WTC11 (cell line): ENCODE data around the gene MYLK2. TPM values are rescaled to one million over a fixed set of nuclear protein-coding genes. Genes with fewer than 3 reads are reported as not detected.
A peak's percentile ranks its signal among the peaks of the same experiment; 100 is the strongest.

ENCODE experiments used
- ATAC-seq: fragments of 200-7000 bp; cut with Tn5 transposase; 2 replicates; pipeline ENCODE4 v1.10.0; 2021; ENCODE audit warnings: mild to moderate bottlenecking, moderate library complexity
- CTCF ChIA-PET: fragments of 300-600 bp; sonication (Branson Sonifier 250); formaldehyde crosslinking; loops from one replicate; lab custom pipeline; 2021; ENCODE audit warnings: antibody characterized with exemption; lab: Charles Lee
- POLR2A ChIA-PET: fragments of 350-600 bp; sonication (Branson Sonifier 250); formaldehyde crosslinking; loops from one replicate; lab custom pipeline; 2021; ENCODE audit warnings: antibody characterized with exemption; lab: Charles Lee
- DNase-seq: peaks from one replicate; pipeline ENCODE4 v3.0.0; 2021; ENCODE audit warnings: low spot score
- H3K27ac Mint-ChIP-seq: 2 replicates; pipeline ENCODE4 v1.8.0; 2021; ENCODE audit warnings: mixed read lengths
- H3K27me3 Mint-ChIP-seq: 2 replicates; pipeline ENCODE4 v1.8.0; 2021; ENCODE audit warnings: low read depth, mild to moderate bottlenecking, moderate library complexity, mixed read lengths
- H3K36me3 Mint-ChIP-seq: 2 replicates; pipeline ENCODE4 v1.8.0; 2021; ENCODE audit warnings: mixed read lengths
- H3K4me1 Mint-ChIP-seq: 2 replicates; pipeline ENCODE4 v1.8.0; 2022; ENCODE audit warnings: mixed read lengths
- H3K4me3 Mint-ChIP-seq: 2 replicates; pipeline ENCODE4 v1.8.0; 2021; ENCODE audit warnings: mild to moderate bottlenecking, moderate library complexity, mixed read lengths
- H3K9me3 Mint-ChIP-seq: 2 replicates; pipeline ENCODE4 v1.8.0; 2021; ENCODE audit warnings: mixed read lengths
- GTF2I ChIP-seq: fragments of 250-450 bp; sonication (Bioruptor Pico); conservative IDR thresholded peaks from 2 replicates; pipeline ENCODE4 v1.4.0; 2021; ENCODE audit warnings: mild to moderate bottlenecking
- MYBL2 ChIP-seq: sonication (generic); formaldehyde crosslinking; IDR thresholded peaks from 2 replicates; pipeline ENCODE4 v1.8.1; 2023; ENCODE audit warnings: mild to moderate bottlenecking, moderate library complexity, missing genetic modification reagents
- NFE2L1 ChIP-seq: sonication (generic); formaldehyde crosslinking; IDR thresholded peaks from 2 replicates; pipeline ENCODE4 v1.8.1; 2023; ENCODE audit warnings: missing genetic modification reagents
- RORB ChIP-seq: fragments of 250-450 bp; sonication (Bioruptor Pico); IDR thresholded peaks from 2 replicates; pipeline ENCODE4 v1.9.0; 2021; ENCODE audit warnings: mild to moderate bottlenecking
- SMAD4 ChIP-seq: sonication (generic); formaldehyde crosslinking; IDR thresholded peaks from 2 replicates; pipeline ENCODE4 v1.8.0; 2022; ENCODE audit warnings: mild to moderate bottlenecking, missing genetic modification reagents
- TEAD1 ChIP-seq: sonication (generic); formaldehyde crosslinking; IDR thresholded peaks from 2 replicates; pipeline ENCODE4 v1.8.0; 2022; ENCODE audit warnings: mild to moderate bottlenecking, missing genetic modification reagents
- ZNF219 ChIP-seq: sonication (generic); formaldehyde crosslinking; IDR thresholded peaks from 2 replicates; pipeline ENCODE4 v1.8.0; 2023; ENCODE audit warnings: missing genetic modification reagents, mild to moderate bottlenecking, borderline replicate concordance
- ZNF416 ChIP-seq: fragments of 250-450 bp; sonication (Bioruptor Pico); IDR thresholded peaks from 2 replicates; pipeline ENCODE4 v1.9.0; 2021; ENCODE audit warnings: mild to moderate bottlenecking, inconsistent platforms
- ZNF671 ChIP-seq: fragments of 250-450 bp; sonication (Bioruptor Pico); IDR thresholded peaks from 2 replicates; pipeline ENCODE4 v1.8.0; 2021; ENCODE audit warnings: mild to moderate bottlenecking
- total RNA-seq: library from RNA; stranded (reverse); gene quantifications from 3 replicates; pipeline ENCODE4 v1.2.3, GENCODE V29; 2021
- TF ChIP-seq, protein P1 (sequence below): fragments of 250-450 bp; sonication (Bioruptor Pico); IDR thresholded peaks from 2 replicates; pipeline ENCODE4 v1.9.0; 2021; ENCODE audit warnings: mild to moderate bottlenecking, borderline replicate concordance
- TF ChIP-seq, protein P2 (sequence below): sonication (generic); formaldehyde crosslinking; IDR thresholded peaks from 2 replicates; pipeline ENCODE4 v1.8.0; 2022; ENCODE audit warnings: mild to moderate bottlenecking, missing genetic modification reagents
- TF ChIP-seq, protein P3 (sequence below): sonication (generic); formaldehyde crosslinking; IDR thresholded peaks from 2 replicates; pipeline ENCODE4 v1.8.0; 2022; ENCODE audit warnings: mild to moderate bottlenecking, missing genetic modification reagents
- TF ChIP-seq, protein P4 (sequence below): sonication (generic); formaldehyde crosslinking; IDR thresholded peaks from 2 replicates; pipeline ENCODE4 v1.8.1; 2023; ENCODE audit warnings: mild to moderate bottlenecking, missing genetic modification reagents
- TF ChIP-seq, protein P5 (sequence below): fragments of 250-450 bp; sonication (Bioruptor Pico); IDR thresholded peaks from 2 replicates; pipeline ENCODE4 v1.9.0; 2021; ENCODE audit warnings: mild to moderate bottlenecking

Gene MYLK2
- total RNA-seq, 1 experiment from 2014 or later: 0.28 TPM

DNA sequence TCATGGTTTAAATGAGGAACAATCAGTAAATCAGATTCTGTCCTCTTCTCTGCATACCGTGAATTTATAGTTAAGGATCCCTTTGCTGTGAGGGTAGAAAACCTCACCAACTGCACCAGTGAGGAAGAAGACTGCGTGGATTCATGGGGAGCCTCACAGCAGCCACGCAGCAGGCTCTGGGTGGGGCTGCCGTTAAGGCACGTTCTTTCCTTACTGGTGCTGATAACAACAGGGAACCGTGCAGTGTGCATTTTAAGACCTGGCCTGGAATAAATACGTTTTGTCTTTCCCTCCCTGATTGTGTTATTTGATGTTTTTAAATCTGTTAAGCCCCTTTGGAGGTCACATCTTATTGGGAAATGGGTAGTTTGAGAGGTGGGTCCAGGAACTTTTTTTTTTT is 17.6 kb upstream of the MYLK2 start (continued):
- TF ChIP-seq, protein P1, sequence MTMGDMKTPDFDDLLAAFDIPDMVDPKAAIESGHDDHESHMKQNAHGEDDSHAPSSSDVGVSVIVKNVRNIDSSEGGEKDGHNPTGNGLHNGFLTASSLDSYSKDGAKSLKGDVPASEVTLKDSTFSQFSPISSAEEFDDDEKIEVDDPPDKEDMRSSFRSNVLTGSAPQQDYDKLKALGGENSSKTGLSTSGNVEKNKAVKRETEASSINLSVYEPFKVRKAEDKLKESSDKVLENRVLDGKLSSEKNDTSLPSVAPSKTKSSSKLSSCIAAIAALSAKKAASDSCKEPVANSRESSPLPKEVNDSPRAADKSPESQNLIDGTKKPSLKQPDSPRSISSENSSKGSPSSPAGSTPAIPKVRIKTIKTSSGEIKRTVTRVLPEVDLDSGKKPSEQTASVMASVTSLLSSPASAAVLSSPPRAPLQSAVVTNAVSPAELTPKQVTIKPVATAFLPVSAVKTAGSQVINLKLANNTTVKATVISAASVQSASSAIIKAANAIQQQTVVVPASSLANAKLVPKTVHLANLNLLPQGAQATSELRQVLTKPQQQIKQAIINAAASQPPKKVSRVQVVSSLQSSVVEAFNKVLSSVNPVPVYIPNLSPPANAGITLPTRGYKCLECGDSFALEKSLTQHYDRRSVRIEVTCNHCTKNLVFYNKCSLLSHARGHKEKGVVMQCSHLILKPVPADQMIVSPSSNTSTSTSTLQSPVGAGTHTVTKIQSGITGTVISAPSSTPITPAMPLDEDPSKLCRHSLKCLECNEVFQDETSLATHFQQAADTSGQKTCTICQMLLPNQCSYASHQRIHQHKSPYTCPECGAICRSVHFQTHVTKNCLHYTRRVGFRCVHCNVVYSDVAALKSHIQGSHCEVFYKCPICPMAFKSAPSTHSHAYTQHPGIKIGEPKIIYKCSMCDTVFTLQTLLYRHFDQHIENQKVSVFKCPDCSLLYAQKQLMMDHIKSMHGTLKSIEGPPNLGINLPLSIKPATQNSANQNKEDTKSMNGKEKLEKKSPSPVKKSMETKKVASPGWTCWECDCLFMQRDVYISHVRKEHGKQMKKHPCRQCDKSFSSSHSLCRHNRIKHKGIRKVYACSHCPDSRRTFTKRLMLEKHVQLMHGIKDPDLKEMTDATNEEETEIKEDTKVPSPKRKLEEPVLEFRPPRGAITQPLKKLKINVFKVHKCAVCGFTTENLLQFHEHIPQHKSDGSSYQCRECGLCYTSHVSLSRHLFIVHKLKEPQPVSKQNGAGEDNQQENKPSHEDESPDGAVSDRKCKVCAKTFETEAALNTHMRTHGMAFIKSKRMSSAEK (CRISPR knock-in tag): no peak
- TF ChIP-seq, protein P2, sequence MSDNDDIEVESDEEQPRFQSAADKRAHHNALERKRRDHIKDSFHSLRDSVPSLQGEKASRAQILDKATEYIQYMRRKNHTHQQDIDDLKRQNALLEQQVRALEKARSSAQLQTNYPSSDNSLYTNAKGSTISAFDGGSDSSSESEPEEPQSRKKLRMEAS (CRISPR knock-in tag): no peak
- TF ChIP-seq SMAD4 (no peak), RORB (no peak), ZNF219 (no peak), GTF2I (CRISPR knock-in tag) (no peak)
- TF ChIP-seq, protein P3, sequence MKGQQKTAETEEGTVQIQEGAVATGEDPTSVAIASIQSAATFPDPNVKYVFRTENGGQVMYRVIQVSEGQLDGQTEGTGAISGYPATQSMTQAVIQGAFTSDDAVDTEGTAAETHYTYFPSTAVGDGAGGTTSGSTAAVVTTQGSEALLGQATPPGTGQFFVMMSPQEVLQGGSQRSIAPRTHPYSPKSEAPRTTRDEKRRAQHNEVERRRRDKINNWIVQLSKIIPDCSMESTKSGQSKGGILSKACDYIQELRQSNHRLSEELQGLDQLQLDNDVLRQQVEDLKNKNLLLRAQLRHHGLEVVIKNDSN (CRISPR knock-in tag): no peak
- TF ChIP-seq, protein P4, sequence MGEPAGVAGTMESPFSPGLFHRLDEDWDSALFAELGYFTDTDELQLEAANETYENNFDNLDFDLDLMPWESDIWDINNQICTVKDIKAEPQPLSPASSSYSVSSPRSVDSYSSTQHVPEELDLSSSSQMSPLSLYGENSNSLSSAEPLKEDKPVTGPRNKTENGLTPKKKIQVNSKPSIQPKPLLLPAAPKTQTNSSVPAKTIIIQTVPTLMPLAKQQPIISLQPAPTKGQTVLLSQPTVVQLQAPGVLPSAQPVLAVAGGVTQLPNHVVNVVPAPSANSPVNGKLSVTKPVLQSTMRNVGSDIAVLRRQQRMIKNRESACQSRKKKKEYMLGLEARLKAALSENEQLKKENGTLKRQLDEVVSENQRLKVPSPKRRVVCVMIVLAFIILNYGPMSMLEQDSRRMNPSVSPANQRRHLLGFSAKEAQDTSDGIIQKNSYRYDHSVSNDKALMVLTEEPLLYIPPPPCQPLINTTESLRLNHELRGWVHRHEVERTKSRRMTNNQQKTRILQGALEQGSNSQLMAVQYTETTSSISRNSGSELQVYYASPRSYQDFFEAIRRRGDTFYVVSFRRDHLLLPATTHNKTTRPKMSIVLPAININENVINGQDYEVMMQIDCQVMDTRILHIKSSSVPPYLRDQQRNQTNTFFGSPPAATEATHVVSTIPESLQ: no peak

DNA sequence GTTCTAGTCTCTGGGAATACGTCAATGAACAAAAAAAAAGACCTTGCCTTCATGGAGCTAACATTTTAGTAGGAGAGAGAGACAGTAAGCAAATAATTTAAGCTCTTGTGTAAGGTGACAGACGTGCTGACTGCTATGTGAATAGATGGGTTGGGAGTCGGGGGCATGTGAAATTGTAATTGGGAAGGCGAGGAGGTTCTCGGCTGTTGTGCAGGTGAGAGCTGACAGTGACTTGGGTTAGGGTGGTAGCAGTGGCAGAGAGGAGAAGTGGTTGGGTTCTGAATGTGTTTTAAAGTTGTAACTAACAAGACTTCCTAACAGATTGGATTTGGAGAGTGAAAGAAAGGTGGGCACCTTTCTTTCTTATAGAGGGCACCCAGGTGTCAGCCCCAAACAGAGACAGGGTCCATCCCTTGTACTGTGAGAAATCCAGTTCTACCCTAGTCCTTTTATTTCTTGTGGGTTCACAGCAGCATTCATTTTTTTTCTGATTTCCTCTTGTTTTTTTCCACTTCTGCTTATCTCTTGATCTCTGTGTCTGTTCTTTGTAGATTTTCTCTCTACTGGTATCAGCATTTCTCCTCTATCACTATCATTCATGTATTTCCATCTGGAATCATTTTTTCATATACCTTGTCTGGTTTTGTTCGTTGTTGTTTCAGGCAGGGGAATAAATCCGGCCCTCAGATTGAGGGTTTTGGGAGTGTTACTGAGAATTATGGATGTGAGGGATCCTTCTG is 15.4 kb upstream of the MYLK2 start:
- no peaks in the 10 kb centered on the region for H3K4me1 Mint-ChIP-seq
- CTCF ChIA-PET: interaction anchor here (0.6 kb wide), 1 partner anchor 43 kb away, joined by 3 read pairs; no protein-coding TSS in a partner anchor
- TF ChIP-seq ZNF416 (CRISPR knock-in tag) (no peak), MYBL2 (no peak), NFE2L1 (CRISPR knock-in tag) (no peak), ZNF671 (no peak), TEAD1 (CRISPR knock-in tag) (no peak)
- TF ChIP-seq, protein P5, sequence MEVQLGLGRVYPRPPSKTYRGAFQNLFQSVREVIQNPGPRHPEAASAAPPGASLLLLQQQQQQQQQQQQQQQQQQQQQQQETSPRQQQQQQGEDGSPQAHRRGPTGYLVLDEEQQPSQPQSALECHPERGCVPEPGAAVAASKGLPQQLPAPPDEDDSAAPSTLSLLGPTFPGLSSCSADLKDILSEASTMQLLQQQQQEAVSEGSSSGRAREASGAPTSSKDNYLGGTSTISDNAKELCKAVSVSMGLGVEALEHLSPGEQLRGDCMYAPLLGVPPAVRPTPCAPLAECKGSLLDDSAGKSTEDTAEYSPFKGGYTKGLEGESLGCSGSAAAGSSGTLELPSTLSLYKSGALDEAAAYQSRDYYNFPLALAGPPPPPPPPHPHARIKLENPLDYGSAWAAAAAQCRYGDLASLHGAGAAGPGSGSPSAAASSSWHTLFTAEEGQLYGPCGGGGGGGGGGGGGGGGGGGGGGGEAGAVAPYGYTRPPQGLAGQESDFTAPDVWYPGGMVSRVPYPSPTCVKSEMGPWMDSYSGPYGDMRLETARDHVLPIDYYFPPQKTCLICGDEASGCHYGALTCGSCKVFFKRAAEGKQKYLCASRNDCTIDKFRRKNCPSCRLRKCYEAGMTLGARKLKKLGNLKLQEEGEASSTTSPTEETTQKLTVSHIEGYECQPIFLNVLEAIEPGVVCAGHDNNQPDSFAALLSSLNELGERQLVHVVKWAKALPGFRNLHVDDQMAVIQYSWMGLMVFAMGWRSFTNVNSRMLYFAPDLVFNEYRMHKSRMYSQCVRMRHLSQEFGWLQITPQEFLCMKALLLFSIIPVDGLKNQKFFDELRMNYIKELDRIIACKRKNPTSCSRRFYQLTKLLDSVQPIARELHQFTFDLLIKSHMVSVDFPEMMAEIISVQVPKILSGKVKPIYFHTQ: no peak
- TF ChIP-seq, all 79 proteins: peak for 0
- ATAC-seq (no peak), DNase-seq (no peak)
- Mint-ChIP-seq H3K36me3 (peaks cover 48% of the 10 kb centered on the region), H3K9me3 (no peaks in the 10 kb centered on the region), H3K27me3 (no peaks in the 10 kb centered on the region), H3K4me3 (no peak overlapping the region), H3K27ac (peak overlapping the region; percentile 2; the same call in 1 of the 2 replicates)
- POLR2A ChIA-PET: no interaction called here
